Prostate gland (tissue), 2 donors: ENCODE data around the gene MRNIP.

Experiments used
- POLR2A ChIP-seq: fragments of 450-650 bp; IDR thresholded peaks from one replicate; pipeline ENCODE4 v1.6.1; 2016; ENCODE audit warnings: antibody characterized with exemption, mild to moderate bottlenecking
- POLR2AphosphoS5 ChIP-seq: sonication (generic); formaldehyde crosslinking; IDR thresholded peaks from one replicate; pipeline ENCODE4 v1.6.1; 2017; ENCODE audit warnings: antibody characterized with exemption
- TF ChIP-seq, protein P1 (sequence below), 4 experiments: fragments of 200-600 bp in 2 of 4; fragments of 450-650 bp in 2 of 4; sonication (generic) in 2 of 4; IDR thresholded peaks; 1 replicate in 3 of 4; 2 replicates in 1 of 4; pipeline ENCODE4 v1.5.1; 2016 to 2019; ENCODE audit warnings: antibody characterized with exemption in 4 of 4, mild to moderate bottlenecking in 2 of 4, moderate library complexity in 2 of 4

DNA sequence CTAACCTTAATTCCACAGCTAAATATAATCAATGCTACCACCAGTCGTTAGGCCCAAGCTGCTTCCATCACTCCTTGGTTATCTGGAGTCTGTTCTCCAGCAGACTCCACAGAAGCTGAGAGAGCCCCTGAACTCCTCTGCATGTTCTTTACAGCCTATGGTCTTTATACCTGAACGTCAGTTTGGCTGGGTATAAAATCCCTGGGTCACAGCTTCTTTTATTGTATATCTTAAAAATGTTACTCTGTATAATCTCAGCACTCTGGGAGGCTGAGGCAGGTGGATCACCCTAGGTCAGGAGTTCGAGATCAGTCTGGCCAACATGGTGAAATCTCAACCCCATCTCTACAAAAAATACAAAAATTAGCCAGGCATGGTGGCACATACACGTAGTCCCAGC lies 23.7 kb upstream of the MRNIP start:
- TF ChIP-seq, protein P1, sequence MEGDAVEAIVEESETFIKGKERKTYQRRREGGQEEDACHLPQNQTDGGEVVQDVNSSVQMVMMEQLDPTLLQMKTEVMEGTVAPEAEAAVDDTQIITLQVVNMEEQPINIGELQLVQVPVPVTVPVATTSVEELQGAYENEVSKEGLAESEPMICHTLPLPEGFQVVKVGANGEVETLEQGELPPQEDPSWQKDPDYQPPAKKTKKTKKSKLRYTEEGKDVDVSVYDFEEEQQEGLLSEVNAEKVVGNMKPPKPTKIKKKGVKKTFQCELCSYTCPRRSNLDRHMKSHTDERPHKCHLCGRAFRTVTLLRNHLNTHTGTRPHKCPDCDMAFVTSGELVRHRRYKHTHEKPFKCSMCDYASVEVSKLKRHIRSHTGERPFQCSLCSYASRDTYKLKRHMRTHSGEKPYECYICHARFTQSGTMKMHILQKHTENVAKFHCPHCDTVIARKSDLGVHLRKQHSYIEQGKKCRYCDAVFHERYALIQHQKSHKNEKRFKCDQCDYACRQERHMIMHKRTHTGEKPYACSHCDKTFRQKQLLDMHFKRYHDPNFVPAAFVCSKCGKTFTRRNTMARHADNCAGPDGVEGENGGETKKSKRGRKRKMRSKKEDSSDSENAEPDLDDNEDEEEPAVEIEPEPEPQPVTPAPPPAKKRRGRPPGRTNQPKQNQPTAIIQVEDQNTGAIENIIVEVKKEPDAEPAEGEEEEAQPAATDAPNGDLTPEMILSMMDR (IDR thresholded peaks at IDR 0.05): no peak
- TF ChIP-seq POLR2AphosphoS5 (no peak), POLR2A (no peak)
